Chondrocyte (in vitro differentiated cells): Measurements from ENCODE around the gene ARID5A. TPM values are rescaled to one million over a fixed set of nuclear protein-coding genes. Genes with fewer than 3 reads are reported as not detected.

Experiments used
- DNase-seq: peaks from one replicate; pipeline ENCODE4 v3.0.0; 2021; ENCODE audit warnings: mixed read lengths, low spot score
- H3K27ac Mint-ChIP-seq: one replicate; pipeline ENCODE4 v1.8.0; 2021; ENCODE audit warnings: mild to moderate bottlenecking, moderate library complexity, mixed read lengths; ENCODE audit not compliant: unreplicated experiment
- H3K27me3 Mint-ChIP-seq: 2 replicates; pipeline ENCODE4 v1.8.0; 2021; ENCODE audit warnings: low read depth, mixed read lengths
- H3K36me3 Mint-ChIP-seq: 2 replicates; pipeline ENCODE4 v1.8.0; 2021; ENCODE audit warnings: low read depth, mixed read lengths
- H3K4me1 Mint-ChIP-seq: 2 replicates; pipeline ENCODE4 v1.8.0; 2021; ENCODE audit warnings: low read depth, mild to moderate bottlenecking, mixed read lengths
- H3K4me3 Mint-ChIP-seq: one replicate; pipeline ENCODE4 v1.8.0; 2021; ENCODE audit warnings: mild to moderate bottlenecking, moderate library complexity, mixed read lengths; ENCODE audit not compliant: unreplicated experiment
- H3K9me3 Mint-ChIP-seq: 2 replicates; pipeline ENCODE4 v1.8.0; 2021; ENCODE audit warnings: low read depth, mixed read lengths
- CTCF ChIP-seq: fragments of 200-600 bp; sonication (generic); IDR thresholded peaks from 2 replicates; pipeline ENCODE4 v1.5.0; 2021; ENCODE audit warnings: antibody characterized with exemption, mild to moderate bottlenecking, moderate library complexity
- total RNA-seq: library from RNA; stranded (reverse); gene quantifications from 3 replicates; pipeline ENCODE4 v1.2.1, GENCODE V29; 2021

Gene ARID5A
- total RNA-seq, 1 donor from 2014 or later = 12.9 TPM

DNA sequence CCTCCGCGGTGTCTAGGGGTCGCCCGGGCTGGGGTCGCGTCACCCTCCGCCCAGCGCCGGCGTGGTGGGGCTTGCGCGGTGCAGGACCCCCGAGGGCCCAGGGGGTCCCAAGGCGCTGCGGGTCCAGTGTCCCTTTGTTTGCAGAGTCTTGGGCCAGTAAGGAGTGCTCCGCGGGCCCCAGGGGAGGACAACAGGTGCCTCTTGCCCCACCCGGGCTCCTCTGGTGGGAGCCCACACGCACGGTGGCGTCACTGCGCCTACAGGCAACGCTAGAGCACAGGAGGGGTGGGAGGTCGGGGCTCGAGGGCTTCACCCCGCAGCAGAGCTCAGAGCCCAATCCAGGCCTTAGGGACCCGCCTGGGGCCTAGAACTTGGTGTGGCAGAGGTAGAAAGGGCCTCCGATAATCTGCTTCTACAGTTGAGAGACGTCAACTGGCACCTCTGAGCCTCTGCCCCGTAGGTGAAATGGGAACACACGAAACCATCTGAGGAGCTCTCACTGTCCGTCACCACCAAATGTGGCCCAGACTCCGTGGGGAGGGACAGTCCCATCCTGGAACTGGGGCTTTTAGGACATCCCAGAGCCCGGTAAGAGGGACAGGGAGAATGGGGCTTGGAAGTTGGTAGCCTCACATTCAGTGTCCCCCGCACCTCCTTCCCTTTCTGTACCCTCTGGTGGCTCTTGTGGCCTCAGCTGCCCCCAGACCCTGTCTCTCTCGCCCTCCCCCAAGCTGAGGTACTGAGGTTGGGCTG is 1.4 kb downstream of the ARID5A start:
- no peak overlapping the region for H3K27ac Mint-ChIP-seq
- peaks cover 56% of the 10 kb centered on the region for H3K4me1 Mint-ChIP-seq
- H3K36me3 Mint-ChIP-seq = peaks cover 2% of the 10 kb centered on the region
- TF ChIP-seq CTCF = no peak
- DNase-seq = no peak
- no peaks in the 10 kb centered on the region for H3K9me3 Mint-ChIP-seq
- no peaks in the 10 kb centered on the region for H3K27me3 Mint-ChIP-seq
- H3K4me3 Mint-ChIP-seq = peak overlapping the region; percentile 89

DNA sequence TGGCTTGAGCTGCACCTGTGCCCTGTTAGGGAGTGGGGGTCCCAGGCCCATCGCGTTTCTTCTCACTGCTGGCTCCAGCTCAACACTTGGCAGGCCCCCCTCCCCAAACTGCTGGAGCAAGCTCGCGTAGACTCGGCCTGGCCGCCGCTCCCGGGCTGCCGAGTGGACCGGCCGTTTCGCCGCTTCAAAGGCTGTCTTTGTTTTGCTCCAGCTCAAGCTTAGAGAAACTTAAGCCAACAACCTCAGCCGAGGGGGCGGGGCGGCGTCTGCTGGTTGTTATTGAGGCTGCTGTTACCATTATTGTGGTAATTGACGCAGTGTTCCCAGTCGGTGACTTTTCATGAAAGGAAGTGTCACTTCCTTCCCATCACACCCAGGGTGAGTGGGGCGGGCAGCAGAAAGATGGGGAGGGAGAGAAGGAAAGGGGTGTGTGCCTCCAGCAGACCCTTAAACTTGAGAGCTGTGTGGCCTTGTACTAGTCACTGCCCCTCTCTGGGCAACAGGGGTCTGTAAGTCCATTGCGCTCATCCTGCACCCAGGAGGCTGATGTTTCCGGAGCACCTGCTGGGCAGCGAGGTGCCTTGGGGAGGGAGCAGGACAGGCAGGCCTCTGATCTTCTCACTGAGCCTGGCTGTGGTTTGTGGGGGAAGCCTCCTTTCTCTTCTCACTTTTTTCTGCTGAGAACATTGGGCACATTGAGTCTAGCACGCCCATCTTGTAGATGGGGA is 2.1 kb downstream of the ARID5A start:
- no peak for DNase-seq
- peaks cover 4% of the 10 kb centered on the region for H3K36me3 Mint-ChIP-seq
- H3K27ac Mint-ChIP-seq = peak overlapping the region; percentile 59
- TF ChIP-seq CTCF = no peak
- peaks cover 48% of the 10 kb centered on the region for H3K4me1 Mint-ChIP-seq
- H3K9me3 Mint-ChIP-seq = no peaks in the 10 kb centered on the region
- no peaks in the 10 kb centered on the region for H3K27me3 Mint-ChIP-seq
- peak overlapping the region; percentile 89 for H3K4me3 Mint-ChIP-seq

DNA sequence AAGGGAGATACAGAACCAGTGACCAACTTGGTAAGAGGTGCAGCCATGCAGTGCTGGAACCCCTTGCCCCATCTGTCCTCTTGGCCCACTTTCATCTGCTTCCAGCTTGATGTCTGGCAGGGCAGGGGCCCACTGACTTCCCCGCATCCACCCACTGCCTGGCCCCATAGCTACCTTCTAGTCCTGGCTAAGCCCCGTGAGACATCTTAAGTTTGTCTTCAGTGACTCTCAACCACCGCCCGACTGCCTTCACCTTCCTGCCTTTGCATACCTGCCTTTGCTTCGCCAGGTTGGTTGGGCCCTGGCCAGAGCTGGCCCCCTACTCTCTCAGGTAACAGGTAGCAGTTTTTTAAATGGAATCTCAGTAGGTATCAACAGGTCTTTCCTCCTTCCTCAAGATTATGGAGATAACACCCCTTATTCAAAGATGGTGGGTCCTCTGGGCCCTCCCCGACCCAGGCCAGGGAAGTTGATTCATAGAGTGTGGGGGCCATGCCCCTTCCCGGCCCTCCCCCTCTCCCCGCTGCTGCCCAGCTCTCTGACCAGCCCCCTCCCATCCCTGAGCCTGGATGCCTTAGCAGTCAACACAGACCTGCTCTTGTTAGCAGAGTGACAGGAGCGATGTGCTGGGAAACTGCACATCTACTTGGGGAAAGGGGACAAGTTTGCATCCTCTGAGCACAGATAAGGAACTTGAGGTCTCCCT is 2.8 kb downstream of the ARID5A start:
- TF ChIP-seq CTCF = no peak
- H3K36me3 Mint-ChIP-seq = peaks cover 6% of the 10 kb centered on the region
- H3K27ac Mint-ChIP-seq = no peak overlapping the region
- H3K4me1 Mint-ChIP-seq = peaks cover 41% of the 10 kb centered on the region
- H3K27me3 Mint-ChIP-seq = no peaks in the 10 kb centered on the region
- no peaks in the 10 kb centered on the region for H3K9me3 Mint-ChIP-seq
- peak overlapping the region; percentile 12 for H3K4me3 Mint-ChIP-seq
- DNase-seq = no peak

DNA sequence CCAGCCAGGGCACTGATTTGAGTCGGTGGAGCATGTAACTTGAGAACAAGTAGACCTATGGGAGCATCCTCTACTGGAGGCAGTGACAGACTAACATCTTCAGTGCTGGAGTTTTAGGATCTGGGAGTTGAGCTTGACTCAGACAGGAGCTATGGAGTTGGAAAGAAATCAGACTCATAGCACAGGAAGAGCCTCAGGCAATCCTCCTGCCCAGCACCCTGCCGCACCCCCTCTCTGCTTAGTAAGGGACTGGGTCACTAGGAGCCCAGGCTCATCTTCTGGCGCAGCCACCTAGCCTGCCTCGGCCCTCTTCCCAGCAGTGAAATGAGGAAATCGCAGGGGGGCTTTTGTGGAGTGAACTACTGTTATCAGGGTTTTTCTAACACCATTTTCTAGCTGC is 3.6 kb downstream of the ARID5A start:
- Mint-ChIP-seq H3K4me1 (peaks cover 36% of the 10 kb centered on the region), H3K4me3 (no peak overlapping the region), H3K27ac (peak overlapping the region; percentile 61), H3K27me3 (no peaks in the 10 kb centered on the region), H3K9me3 (no peaks in the 10 kb centered on the region), H3K36me3 (peaks cover 7% of the 10 kb centered on the region)
- no peak for DNase-seq
- TF ChIP-seq CTCF = no peak

GRCh38 chr2:96541398-96542152 is 5.0 kb downstream of the ARID5A start:
- no peaks in the 10 kb centered on the region for H3K27me3 Mint-ChIP-seq
- H3K9me3 Mint-ChIP-seq = no peaks in the 10 kb centered on the region
- H3K4me1 Mint-ChIP-seq = peaks cover 36% of the 10 kb centered on the region
- no peak overlapping the region for H3K4me3 Mint-ChIP-seq
- H3K27ac Mint-ChIP-seq = no peak overlapping the region
- peaks cover 7% of the 10 kb centered on the region for H3K36me3 Mint-ChIP-seq
- no peak for TF ChIP-seq CTCF
- DNase-seq = no peak
